GM19463 (cell line): Measurements from ENCODE around the gene CLIP2.
"Not testable (repeated sequence)": the region's sequence is repeated elsewhere in the genome, so short reads cannot be mapped to it uniquely, and the experiment has no call there.

Source experiments
- ATAC-seq: cut with Tn5 transposase; IDR thresholded peaks from one replicate; pipeline ENCODE4 v1.9.1; 2021; ENCODE audit warnings: mild to moderate bottlenecking, moderate library complexity; ENCODE audit not compliant: unreplicated experiment

Gene CLIP2

DNA sequence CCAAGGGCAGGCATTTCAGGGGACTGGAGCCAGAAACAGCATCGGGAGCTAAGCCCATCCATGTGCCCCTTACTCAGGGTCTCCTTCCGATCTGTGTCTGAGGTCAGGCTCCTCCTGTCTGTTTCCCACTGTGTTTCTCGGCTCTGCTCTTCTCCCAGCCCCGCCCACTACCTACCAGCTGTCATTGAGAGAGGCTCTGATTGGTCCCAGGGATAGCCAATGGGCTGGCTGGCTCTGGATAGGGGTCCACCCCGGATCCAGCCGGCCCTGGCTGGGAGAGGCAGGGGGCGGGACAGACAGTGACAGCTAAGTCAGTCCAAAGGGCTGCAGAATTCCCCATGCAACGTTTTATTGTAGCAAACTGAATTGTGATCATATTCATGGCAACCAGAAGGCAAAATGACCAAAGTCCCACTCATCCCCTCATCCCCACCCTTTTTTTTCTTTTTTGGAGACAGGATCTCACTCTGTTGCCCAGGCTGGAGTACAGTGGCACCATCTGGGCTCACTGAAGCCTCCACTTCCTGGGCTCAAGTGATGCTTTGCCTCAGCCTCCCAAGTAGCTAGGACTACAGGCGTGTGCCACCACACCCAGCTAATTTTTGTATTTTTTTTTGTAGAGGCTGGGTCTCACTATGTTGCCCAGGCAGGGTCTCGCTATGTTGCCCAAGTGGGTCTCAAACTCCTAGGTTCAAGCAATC, 76.3 kb downstream of the CLIP2 start:
- no peak for ATAC-seq

GRCh38 chr7:74371381-74372341, 82.5 kb downstream of the CLIP2 start:
- ATAC-seq, result no peak

DNA sequence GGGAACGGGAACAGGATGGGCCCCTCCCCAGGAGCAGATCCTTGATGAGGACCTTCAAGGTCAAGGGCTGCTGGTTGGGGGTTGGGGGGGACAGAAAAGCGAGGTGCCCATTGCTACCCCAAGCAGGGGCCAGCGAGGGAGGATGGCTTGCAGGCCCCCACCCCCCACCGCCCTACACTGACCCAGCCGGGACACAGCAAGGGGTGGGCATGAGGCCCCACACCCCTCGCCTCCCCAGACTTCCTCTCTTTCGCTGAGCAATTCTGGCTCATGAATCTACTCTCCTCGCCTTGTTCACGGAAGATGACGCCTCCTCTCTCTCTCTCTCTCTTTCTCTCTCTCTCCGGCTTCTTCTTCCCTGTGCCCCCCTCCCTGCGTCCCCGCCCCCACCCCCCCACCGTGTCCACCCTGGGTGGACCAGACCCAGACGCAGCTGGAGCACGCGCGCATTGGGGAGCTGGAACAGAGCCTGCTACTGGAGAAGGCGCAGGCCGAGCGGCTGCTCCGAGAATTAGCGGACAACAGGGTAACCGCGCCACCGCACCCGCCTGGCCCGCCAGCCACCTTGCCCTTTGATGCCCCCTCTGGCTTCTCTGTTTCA, 83.4 kb downstream of the CLIP2 start:
- ATAC-seq, result no peak

GRCh38 chr7:74373536-74373935, 84.3 kb downstream of the CLIP2 start:
- no peak for ATAC-seq

GRCh38 chr7:74375726-74376220, 86.6 kb downstream of the CLIP2 start:
- ATAC-seq, result no peak

DNA sequence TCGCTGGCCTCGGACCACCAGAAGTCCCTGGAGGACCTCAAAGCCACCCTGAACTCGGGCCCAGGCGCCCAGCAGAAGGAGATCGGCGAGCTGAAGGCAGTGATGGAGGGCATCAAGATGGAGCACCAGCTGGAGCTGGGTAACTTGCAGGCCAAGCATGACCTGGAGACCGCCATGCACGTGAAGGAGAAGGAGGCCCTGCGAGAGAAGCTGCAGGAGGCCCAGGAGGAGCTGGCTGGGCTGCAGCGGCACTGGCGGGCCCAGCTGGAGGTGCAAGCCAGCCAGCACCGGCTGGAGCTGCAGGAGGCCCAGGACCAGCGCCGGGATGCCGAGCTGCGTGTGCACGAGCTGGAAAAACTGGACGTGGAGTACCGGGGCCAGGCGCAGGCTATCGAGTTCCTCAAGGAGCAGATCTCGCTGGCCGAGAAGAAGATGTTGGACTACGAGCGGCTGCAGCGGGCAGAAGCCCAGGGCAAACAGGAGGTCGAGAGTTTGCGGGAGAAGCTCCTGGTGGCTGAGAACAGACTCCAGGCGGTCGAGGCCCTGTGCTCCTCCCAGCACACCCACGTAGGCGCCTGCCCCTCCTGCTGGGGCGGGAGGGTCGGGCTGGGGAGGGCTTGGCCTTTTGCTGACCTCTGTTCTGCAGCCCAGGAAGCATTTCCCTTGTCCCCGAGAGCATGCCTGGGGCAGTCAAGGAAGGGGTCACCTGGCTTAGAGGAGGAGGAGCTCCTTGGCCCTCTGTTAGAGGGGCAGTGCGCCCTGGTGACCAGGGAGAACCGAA, 87.2 kb downstream of the CLIP2 start:
- ATAC-seq, result no peak

GRCh38 chr7:74379938-74380337, 90.7 kb downstream of the CLIP2 start:
- ATAC-seq, result no peak

DNA sequence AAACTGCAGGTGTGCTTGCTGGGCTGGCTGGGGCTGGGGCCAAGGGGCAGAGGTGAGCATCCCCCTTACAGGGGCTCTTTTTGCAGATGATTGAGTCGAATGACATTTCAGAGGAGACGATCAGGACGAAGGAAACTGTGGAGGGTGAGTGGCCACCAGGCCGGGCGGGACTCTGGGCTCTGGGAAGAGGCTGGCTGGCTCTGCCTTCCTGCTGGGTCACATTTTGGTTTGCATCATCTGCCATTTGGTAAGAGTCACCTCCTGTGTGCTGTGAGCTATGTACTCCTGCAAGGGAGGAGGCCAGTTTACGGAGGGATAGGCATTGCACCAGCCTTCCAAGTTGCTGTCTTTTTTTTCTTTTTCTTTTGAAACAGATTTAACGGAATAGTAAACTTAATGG, 91.5 kb downstream of the CLIP2 start:
- ATAC-seq, result no peak

- not testable (repeated sequence) for ATAC-seq
Measured at GRCh38 chr7:74384086-74384485, 94.9 kb downstream of the CLIP2 start.

DNA sequence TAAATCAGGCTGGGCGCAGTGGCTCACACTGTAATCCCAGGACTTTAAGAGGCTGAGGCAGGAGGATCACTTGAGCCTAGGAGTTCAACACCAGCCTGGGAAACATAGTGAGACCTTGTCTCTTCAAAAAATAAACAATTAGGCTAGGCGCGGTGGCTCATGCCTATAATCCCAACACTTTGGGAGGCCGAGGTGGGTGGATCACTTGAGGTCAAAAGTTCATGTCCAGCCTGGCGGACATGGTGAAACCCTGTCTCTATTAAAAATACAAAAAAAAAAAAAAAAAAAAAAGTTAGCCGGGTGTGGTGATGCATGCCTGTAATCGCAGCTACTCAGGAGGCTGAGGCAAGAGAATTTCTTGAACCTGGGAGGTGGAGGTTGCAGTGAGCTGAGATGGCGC, 95.6 kb downstream of the CLIP2 start:
- not testable (repeated sequence) for ATAC-seq

GRCh38 chr7:74387606-74388005, 98.4 kb downstream of the CLIP2 start:
- no peak for ATAC-seq

- ATAC-seq, result no peak
Measured at GRCh38 chr7:74388880-74389415, 99.7 kb downstream of the CLIP2 start.

DNA sequence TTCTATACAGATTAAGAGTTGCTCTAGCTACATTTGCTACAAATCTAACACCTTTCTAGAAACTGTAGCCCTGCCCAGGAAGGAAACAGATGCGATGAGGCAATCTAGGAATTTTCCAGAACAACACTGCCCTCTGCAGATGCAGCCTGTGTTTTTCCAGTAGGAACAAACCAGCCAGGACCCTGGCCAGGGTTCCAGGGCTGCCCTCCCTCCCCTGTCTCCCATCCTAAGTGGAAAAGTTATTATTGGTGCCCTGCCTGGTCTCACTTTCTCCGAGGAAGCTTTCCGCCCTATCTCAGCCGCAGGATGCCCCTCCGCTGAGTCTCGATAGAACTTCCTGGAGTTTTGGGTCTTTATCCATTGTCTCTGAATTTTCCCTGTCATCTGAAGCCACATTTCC, 104.5 kb downstream of the CLIP2 start:
- not testable (repeated sequence) for ATAC-seq

DNA sequence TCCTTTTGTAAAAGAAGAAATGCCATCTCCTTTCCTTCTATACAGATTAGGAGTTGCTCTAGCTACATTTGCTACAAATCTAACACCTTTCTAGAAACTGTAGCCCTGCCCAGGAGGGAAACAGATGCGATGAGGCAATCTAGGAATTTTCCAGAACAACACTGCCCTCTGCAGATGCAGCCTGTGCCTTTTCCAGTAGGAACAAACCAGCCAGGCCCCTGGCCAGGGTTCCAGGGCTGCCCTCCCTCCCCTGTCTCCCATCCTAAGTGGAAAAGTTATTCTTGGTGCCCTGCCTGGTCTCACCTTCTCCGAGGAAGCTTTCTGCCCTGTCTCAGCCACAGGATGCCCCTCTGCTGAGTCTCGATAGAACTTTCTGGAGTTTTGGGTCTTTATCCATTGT, 105.4 kb downstream of the CLIP2 start:
- ATAC-seq, result not testable (repeated sequence)

- ATAC-seq, result no peak
Measured at GRCh38 chr7:74395745-74396311, 106.6 kb downstream of the CLIP2 start.

DNA sequence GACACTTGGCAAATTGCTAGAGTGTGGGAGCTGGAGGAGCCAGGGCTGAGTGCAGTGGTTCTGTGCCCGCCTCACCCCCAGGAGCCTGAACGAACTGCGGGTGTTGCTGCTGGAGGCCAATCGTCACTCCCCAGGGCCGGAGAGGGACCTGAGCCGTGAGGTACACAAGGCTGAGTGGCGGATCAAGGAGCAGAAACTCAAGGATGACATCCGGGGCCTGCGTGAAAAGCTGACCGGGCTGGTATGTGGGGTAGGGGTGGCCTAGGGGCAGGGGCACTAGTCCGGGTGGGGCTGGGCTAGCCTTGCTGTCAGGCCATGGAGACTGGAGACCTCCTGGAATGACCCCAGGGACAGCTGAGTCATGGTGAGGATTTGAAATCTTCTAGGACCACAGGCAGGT, 107.8 kb downstream of the CLIP2 start:
- no peak for ATAC-seq

DNA sequence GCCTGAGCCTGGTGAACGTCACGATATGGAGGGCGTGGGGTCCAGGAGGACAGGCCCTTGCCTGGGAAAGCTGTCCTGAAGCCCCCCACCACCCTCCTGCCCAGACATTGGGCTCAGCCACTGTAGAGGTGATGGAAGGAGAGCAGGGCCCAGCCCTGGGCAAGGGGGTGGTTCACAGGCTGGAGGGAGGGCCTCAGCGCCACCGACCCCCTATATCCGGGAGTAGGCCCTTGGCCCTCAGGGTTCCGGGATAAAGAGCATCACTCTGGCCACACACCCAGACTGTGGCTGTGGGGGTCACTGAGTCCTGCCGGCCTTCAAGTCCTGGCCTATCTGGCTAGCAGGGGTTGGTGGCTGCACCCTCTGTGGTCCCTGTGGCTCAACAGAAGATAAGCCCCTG, 109.2 kb downstream of the CLIP2 start:
- no peak for ATAC-seq

- no peak for ATAC-seq
Measured at GRCh38 chr7:74399006-74399405, 109.8 kb downstream of the CLIP2 start.

- no peak for ATAC-seq
Measured at GRCh38 chr7:74400420-74401136, 111.4 kb downstream of the CLIP2 start.
